ENCODE data around the gene CCT6A. TPM values are rescaled to one million over a fixed set of nuclear protein-coding genes. Genes with fewer than 3 reads are reported as not detected.
"Not testable (repeated sequence)": the region's sequence is repeated elsewhere in the genome, so short reads cannot be mapped to it uniquely, and the experiment has no call there.

The CCT6A gene
- total RNA-seq, 1 donor from 2014 or later = 109 TPM

DNA sequence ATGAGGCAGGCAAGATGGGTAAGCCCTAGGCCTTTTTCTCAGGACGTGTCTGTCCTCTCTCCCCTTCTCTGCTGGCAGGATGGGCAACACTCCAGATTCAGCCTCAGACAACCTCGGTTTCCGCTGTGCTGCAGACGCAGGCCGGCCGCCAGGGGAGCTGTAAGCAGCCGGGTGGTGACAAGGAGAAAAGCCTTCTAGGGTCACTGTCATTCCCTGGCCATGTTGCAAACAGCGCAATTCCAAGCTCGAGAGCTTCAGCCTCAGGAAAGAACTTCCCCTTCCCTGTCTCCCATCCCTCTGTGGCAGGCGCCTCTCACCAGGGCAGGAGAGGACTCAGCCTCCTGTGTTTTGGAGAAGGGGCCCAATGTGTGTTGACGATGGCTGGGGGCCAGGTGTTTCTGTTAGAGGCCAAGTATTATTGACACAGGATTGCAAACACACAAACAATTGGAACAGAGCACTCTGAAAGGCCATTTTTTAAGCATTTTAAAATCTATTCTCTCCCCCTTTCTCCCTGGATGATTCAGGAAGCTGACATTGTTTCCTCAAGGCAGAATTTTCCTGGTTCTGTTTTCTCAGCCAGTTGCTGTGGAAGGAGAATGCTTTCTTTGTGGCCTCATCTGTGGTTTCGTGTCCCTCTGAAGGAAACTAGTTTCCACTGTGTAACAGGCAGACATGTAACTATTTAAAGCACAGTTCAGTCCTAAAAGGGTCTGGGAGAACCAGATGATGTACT is 28.1 kb downstream of the CCT6A start:
- peaks cover 11% of the 10 kb centered on the region for H3K4me1 Mint-ChIP-seq (ENCODE audit: unreplicated experiment)
- H3K36me3 Mint-ChIP-seq (ENCODE audit: unreplicated experiment) = peaks cover 3% of the 10 kb centered on the region
- no peak for DNase-seq (ENCODE audit: extremely low spot score, unreplicated experiment)
- TF ChIP-seq CTCF (IDR thresholded peaks at IDR 0.05) = no peak
- H3K27me3 Mint-ChIP-seq (ENCODE audit: unreplicated experiment) = no peaks in the 10 kb centered on the region
- H3K9me3 Mint-ChIP-seq (ENCODE audit: unreplicated experiment) = no peaks in the 10 kb centered on the region
- no peak overlapping the region for H3K4me3 Mint-ChIP-seq (ENCODE audit: unreplicated experiment)
- peak overlapping the region; percentile 87 for H3K27ac Mint-ChIP-seq (ENCODE audit: unreplicated experiment)

DNA sequence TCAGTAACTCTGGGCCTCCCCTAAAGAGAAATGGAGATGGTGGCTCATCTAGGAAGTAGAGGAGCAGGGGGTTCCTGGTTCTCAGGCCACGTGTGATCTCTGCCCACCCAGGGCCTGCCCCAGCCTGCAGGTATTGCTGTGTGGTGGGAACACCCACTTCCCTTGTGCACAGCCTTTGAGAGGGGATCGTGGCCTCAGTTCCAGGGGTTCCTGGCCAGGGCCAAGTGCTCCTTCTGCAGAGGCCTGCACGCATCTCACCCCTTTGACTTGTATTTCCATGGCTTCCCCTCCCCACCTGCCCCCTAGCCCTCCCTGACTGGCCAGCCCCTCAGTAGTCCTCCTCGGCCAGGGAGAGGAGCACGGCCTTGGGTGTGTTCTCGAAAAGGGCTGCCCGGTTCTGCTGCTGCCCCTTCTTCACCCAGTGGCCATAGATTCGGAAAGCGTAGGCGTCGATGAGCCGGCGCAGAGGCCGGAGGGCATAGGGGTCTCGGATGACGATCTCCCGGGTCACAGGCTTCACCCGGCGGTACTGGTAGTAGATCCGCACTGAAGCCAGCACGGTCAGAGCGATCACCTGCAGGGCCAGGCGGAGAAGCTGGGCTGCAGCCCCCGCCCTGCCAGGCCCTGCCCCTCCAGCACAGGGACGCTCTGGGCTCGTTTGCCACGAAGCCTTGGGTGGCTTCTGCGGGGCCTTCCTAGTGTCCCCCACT is 29.3 kb downstream of the CCT6A start:
- not testable (repeated sequence) for H3K4me3 Mint-ChIP-seq (ENCODE audit: unreplicated experiment)

DNA sequence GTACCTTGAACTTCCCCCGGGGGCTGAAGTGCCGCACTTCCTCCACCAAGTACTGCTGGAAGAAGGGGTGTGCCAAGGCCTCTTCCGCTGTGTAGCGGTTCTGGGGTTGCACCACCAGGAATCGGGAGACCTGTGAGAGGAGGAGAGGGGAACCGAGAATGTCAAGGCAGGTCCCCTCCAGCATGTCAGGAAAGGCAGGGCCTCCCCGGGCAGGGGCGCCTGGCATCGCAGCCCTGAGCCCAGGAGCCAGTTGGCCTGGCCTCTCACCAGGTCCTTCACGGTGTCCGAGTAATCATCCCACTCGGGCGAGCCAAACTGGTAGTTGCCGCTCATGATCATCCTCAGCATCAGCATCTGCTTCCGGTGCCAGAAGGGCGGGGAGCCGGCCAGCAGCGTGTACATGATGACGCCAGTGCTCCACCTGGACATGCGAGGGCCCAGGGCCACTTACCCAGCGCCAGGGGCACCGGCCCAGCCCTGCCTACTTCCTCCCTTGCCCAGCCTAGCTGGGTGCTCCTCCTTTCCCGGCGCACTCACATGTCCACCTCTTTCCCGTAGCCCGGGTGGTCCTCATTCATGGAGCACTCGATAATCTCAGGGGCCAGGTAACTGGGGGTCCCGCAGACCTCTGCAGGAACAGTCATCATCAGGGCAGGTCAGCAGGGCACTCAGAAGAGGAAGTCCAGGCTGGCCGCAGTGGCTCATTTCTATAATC is 30.2 kb downstream of the CCT6A start:
- peaks cover 7% of the 10 kb centered on the region for H3K36me3 Mint-ChIP-seq (ENCODE audit: unreplicated experiment)
- H3K27ac Mint-ChIP-seq (ENCODE audit: unreplicated experiment) = no peak overlapping the region
- TF ChIP-seq CTCF (IDR thresholded peaks at IDR 0.05) = no peak
- DNase-seq (ENCODE audit: extremely low spot score, unreplicated experiment) = no peak
- H3K4me3 Mint-ChIP-seq (ENCODE audit: unreplicated experiment) = no peak overlapping the region
- H3K27me3 Mint-ChIP-seq (ENCODE audit: unreplicated experiment) = no peaks in the 10 kb centered on the region
- H3K4me1 Mint-ChIP-seq (ENCODE audit: unreplicated experiment) = peaks cover 11% of the 10 kb centered on the region
- H3K9me3 Mint-ChIP-seq (ENCODE audit: unreplicated experiment) = no peaks in the 10 kb centered on the region

More for the DNA sequence above, 29.3 kb downstream of the CCT6A start:
- not testable (repeated sequence) for DNase-seq (ENCODE audit: extremely low spot score, unreplicated experiment); H3K27me3 Mint-ChIP-seq (ENCODE audit: unreplicated experiment); H3K9me3 Mint-ChIP-seq (ENCODE audit: unreplicated experiment); H3K27ac Mint-ChIP-seq (ENCODE audit: unreplicated experiment); H3K36me3 Mint-ChIP-seq (ENCODE audit: unreplicated experiment)
- H3K4me1 Mint-ChIP-seq (ENCODE audit: unreplicated experiment) = peaks cover 11% of the 10 kb centered on the region

DNA sequence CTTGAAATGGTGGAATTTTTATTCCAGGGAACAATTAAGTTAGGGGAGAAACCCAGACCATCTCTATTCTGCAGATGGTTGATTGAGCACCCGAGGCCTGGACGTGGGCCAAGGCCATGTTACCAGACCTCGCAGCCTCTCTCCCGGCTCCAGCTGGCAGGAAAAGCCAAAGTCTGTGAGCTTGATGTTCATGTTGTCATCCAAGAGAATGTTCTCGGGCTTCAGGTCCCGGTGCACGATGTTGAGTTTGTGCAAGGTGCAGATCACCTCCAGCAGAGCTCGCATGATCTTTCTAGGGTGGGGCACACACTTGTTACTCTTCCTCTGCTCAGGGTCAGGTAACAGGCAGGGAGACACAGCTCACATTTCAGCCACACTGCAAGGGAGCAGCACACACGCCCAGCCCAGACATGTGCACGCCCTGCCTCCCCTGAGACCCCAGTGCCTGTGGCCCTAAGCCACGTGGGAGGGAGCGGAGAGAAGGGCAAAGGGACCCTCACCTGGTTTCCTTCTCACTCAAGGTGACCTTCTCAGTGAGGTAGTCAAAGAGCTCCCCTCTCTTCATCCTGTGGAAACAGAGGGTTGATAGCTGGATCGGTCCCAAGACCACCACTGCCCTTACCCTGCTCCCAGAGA is 31.7 kb downstream of the CCT6A start:
- TF ChIP-seq CTCF (IDR thresholded peaks at IDR 0.05) = no peak
- Mint-ChIP-seq H3K27me3 (ENCODE audit: unreplicated experiment) (no peaks in the 10 kb centered on the region), H3K4me1 (ENCODE audit: unreplicated experiment) (peaks cover 11% of the 10 kb centered on the region), H3K36me3 (ENCODE audit: unreplicated experiment) (peaks cover 8% of the 10 kb centered on the region), H3K27ac (ENCODE audit: unreplicated experiment) (no peak overlapping the region), H3K9me3 (ENCODE audit: unreplicated experiment) (no peaks in the 10 kb centered on the region), H3K4me3 (ENCODE audit: unreplicated experiment) (no peak overlapping the region)
- DNase-seq (ENCODE audit: extremely low spot score, unreplicated experiment) = no peak

- Mint-ChIP-seq H3K27ac (ENCODE audit: unreplicated experiment) (no peak overlapping the region), H3K27me3 (ENCODE audit: unreplicated experiment) (no peaks in the 10 kb centered on the region), H3K4me1 (ENCODE audit: unreplicated experiment) (peaks cover 5% of the 10 kb centered on the region), H3K36me3 (ENCODE audit: unreplicated experiment) (peaks cover 8% of the 10 kb centered on the region), H3K4me3 (ENCODE audit: unreplicated experiment) (no peak overlapping the region), H3K9me3 (ENCODE audit: unreplicated experiment) (no peaks in the 10 kb centered on the region)
- DNase-seq (ENCODE audit: extremely low spot score, unreplicated experiment) = no peak
- no peak for TF ChIP-seq CTCF (IDR thresholded peaks at IDR 0.05)
Observed at GRCh38 chr7:56086761-56087160, 35.2 kb downstream of the CCT6A start.

Measured in osteocyte (in vitro differentiated cells).